ENCODE results near the gene GALNT9. TPM values are rescaled to one million over a fixed set of nuclear protein-coding genes. Genes with fewer than 3 reads are reported as not detected.
"Not testable (repeated sequence)": the region's sequence is repeated elsewhere in the genome, so short reads cannot be mapped to it uniquely, and the experiment has no call there.

The GALNT9 gene
- total RNA-seq, 8 experiments from 2014 or later: 0.40 to 23.8 (median 1.3) TPM

DNA sequence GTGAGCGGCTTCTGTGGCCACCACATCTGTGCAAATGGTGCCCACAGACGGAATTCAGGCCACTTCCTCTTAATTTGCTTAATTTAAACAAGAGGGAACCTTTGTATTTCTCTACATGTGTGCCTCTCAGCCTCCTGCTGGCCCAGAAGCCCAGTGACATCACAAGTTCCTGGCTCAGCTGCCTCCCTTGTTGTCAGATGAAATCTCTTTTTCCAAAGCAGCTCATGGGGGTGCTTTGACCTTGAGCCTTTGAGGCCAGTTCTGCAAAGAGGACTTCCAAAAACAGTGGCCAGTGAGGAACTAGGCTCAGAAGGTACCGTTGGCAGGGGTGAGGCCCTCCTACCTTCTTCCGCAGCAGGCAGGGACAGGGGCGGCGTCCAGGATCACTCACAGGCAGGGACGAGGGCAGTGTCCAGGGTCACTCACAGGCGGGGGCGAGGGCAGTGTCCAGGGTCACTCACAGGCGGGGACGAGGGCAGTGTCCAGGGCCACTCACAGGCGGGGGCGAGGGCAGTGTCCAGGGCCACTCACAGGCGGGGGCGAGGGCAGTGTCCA, 35.0 kb upstream of the GALNT9 start:
- ATAC-seq (replicated peaks in 6 of 8): no peak
- 0 to 65% methylated on average over 1 to 2 of the region's 15 CpGs; no CpG with 5 or more reads in 8 of the 10 experiments for WGBS, 10 experiments
- no peak overlapping the region for H3K4me3 ChIP-seq
- in situ Hi-C loops (cut with MboI; ENCODE audit: low pct_unique_long_range_greater_than_20kb in 2 of 9, low sequenced_read_pairs in 9 of 9, unreplicated experiment in 9 of 9): no loop called here
- no peak overlapping the region for H3K27ac ChIP-seq
- H3K4me1 ChIP-seq (replicated peaks in 1 of 2): peaks cover 13 to 19% of the 10 kb centered on the region in 2 donors

DNA sequence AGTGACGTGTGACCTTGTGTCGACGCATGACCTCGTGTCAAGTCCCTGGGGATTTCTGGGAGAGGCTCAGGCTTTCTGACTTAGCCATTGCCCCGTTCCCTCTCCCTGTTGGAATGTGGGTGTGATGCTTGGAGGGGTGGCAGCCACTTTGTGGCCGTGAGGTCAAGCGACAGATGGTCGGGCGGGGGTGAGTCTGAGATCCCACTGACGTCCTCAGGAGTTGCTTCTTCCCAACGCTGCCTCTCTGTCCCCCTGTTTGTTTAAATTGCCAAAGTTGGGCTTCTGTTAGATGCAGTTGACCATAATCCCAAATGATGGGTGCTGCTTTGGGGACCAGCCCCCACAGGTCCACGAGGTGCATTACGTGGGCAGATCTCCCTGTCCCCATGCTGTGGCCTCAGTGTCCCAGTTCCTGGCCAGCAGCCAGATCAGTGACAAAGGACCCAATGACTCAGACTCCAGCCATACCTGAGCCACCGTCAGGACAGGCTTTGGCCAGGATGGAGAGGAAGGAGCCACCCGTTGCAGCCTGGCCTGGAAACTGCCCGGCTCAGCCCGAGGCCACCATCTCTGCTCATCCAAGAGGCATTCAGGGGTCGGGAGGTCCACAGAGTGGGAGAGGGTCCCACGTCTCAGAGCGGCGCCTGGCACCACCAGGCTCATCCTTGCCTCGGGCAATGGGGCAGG, 34.4 kb upstream of the GALNT9 start:
- no peak overlapping the region for H3K4me3 ChIP-seq
- peaks cover 13 to 19% of the 10 kb centered on the region in 2 donors for H3K4me1 ChIP-seq (replicated peaks in 1 of 2)
- ATAC-seq (replicated peaks in 6 of 8): no peak
- no peak overlapping the region for H3K27ac ChIP-seq
- 20 to 91% (median 80%) methylated on average over 1 to 6 of the region's 22 CpGs; no CpG with 5 or more reads in 3 of the 10 experiments for WGBS, 10 experiments
- in situ Hi-C loops (cut with MboI; ENCODE audit: low pct_unique_long_range_greater_than_20kb in 2 of 9, low sequenced_read_pairs in 9 of 9, unreplicated experiment in 9 of 9): no loop called here

DNA sequence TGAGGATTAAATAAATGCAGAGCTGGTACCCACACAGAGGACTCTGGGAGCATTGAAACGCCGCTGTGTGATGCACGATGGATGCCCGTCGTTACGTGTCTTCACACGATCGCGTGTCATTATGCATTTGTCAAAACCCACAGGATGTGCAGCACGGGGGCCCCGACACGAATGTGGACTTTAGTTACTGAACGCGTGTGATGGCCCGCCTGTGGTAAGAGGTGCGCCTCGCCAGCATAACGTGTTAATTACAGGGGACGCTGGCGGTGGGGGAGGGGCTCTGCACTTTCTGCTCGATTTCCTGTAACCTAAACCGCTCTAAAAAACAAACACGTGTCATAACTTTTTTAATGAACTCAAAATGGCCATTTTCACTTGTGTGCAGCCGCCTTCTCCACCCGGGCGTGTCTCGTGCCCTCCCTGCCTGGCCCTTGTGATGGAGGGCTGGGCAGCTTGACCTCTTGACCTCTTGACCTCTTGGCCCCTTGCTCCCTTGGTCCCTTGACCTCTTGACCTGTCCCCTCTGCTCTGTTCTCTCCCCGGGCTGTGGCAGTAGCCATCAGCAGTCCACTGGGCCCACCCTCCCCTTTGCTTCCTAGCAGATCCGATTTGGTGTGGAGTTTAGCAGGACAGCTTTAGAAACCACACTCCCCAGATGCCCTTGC, 33.7 kb upstream of the GALNT9 start:
- no peak for ATAC-seq (replicated peaks in 6 of 8)
- H3K27ac ChIP-seq: no peak overlapping the region
- in situ Hi-C loops (cut with MboI; ENCODE audit: low pct_unique_long_range_greater_than_20kb in 2 of 9, low sequenced_read_pairs in 9 of 9, unreplicated experiment in 9 of 9): no loop called here
- WGBS, 10 experiments: 68 to 85% (median 78%) methylated on average over 1 to 22 of the region's 29 CpGs; no CpG with 5 or more reads in 1 of the 10 experiments
- peaks cover 13 to 19% of the 10 kb centered on the region in 2 donors for H3K4me1 ChIP-seq (replicated peaks in 1 of 2)
- no peak overlapping the region for H3K4me3 ChIP-seq

DNA sequence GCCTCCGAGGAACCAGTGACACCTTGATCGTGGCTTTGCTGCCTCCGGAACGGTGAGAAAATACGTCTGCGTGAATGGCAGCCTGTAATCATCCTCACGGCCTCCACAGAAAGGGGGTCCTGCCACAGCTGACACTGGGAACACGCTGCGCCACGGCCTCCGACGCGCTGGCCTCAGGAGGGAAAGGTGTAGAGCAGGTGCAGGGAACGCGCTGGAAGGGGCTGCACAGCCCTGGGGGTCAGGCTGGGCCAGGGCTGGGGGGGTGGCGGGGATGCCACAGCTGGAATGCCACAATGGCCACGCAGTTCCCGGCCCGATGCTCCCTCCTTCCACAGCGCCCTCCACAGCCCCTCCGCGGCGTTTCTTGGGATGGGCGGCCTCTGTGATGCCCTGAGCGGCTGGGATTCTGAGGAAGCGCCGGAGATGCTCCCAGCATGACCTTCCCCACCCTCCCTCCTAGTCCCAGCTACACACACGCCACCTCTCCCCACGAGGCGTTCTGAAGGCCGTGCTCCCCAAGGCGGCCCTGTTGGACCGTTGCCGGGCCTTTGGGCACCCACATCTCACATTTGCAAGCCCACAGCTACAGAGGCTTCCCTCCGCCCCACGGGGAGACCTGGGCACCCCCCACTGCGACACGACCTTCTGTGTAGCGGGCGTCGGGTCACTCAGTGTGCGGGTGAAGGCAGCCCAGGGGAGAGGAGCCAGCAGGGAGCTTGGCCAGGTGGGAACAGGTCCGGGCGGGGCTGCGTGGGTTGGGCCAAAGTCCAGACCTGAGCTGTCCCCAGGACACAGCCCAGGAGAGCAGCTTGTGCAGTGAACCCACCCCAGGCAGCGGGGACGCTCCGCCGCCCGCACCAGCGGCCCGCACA, 31.8 kb upstream of the GALNT9 start:
- no peak for ATAC-seq (replicated peaks in 6 of 8)
- in situ Hi-C loops (cut with MboI; ENCODE audit: low pct_unique_long_range_greater_than_20kb in 2 of 9, low sequenced_read_pairs in 9 of 9, unreplicated experiment in 9 of 9): no loop called here
- WGBS, 10 experiments: 100% methylated on average over 1 of the region's 52 CpGs; no CpG with 5 or more reads in 9 of the 10 experiments
- Histone ChIP-seq H3K4me1 (replicated peaks in 1 of 2) (peaks cover 2 to 18% of the 10 kb centered on the region in 2 donors), H3K4me3 (no peak overlapping the region), H3K27ac (peak overlapping the region in 1 of 2 donors; percentile 32)

DNA sequence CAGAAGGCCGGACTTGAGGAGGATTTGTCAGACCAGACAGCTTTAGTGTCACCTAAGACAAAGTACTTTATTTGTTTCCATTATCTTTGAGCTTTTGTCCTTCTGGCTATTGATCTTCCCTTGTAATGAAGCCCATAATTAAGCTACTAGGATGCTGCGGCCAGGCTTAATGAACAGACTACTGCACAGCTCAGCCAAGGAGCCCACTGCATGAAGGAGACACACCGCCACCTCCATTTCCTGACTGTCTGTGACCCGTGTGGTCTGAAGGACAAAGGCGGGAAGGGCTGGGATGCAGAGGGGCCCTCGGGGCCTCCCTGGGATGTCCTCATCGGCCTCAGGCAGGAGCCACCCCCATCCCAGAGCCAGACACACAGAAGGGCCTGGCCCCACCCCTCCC, 31.0 kb upstream of the GALNT9 start:
- no peak overlapping the region for H3K4me3 ChIP-seq
- WGBS, 10 experiments: 30 to 89% (median 51%) methylated on average over 1 to 6 of the region's 7 CpGs; no CpG with 5 or more reads in 3 of the 10 experiments
- H3K27ac ChIP-seq: peak overlapping the region in 1 of 2 donors; percentile 32
- peak in 5 of 8 experiments; percentile 23 to 69 (median 44) for ATAC-seq (replicated peaks in 6 of 8)
- peaks cover 0 to 16% of the 10 kb centered on the region in 2 donors for H3K4me1 ChIP-seq (replicated peaks in 1 of 2)
- in situ Hi-C loops (cut with MboI; ENCODE audit: low pct_unique_long_range_greater_than_20kb in 2 of 9, low sequenced_read_pairs in 9 of 9, unreplicated experiment in 9 of 9): no loop called here

DNA sequence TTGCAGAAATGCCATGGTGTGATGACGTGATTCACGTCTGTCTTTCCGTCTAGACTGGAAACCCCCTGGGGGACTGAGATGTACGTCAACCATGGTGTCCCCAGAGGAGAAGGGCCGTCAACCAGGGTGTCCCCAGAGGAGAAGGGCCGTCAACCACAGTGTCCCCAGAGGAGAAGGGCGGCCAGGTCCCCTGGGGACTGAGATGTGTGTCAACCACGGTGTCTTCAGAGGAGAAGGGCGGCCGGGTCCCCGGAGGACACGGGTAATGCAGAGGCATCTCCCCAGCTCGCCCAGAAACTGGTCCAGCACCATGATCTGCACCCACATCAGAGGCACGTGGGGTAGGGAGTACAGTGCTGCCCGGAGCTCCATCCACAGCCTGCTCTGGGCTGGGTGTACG, 30.6 kb upstream of the GALNT9 start:
- Histone ChIP-seq H3K4me3 (no peak overlapping the region), H3K27ac (no peak overlapping the region), H3K4me1 (replicated peaks in 1 of 2) (peaks cover 0 to 16% of the 10 kb centered on the region in 2 donors)
- in situ Hi-C loops (cut with MboI; ENCODE audit: low pct_unique_long_range_greater_than_20kb in 2 of 9, low sequenced_read_pairs in 9 of 9, unreplicated experiment in 9 of 9): no loop called here
- WGBS, 10 experiments: 0 to 89% (median 60%) methylated on average over 1 to 4 of the region's 16 CpGs; no CpG with 5 or more reads in 4 of the 10 experiments
- ATAC-seq (replicated peaks in 6 of 8): no peak

DNA sequence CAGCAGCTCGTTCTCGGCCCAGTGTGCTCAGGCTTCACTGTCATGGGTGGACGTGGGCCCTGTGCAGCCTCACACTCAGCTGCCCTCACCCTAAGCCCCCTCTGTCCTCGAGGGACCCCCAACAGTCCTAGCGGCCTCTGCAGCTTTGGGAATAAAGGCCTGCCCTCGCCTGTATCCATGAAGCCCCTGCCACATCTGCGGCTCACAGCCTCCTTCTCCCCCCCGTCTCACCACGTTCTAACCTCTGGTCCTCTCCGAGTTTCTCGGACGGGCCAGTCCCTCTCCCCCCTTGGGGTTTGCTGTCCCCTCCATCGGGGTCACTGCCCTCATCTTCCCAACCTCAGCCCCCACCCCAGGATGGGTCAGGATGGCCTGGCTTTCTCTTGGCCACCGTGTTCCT, 30.2 kb upstream of the GALNT9 start:
- ATAC-seq (replicated peaks in 6 of 8): no peak
- in situ Hi-C loops (cut with MboI; ENCODE audit: low pct_unique_long_range_greater_than_20kb in 2 of 9, low sequenced_read_pairs in 9 of 9, unreplicated experiment in 9 of 9): no loop called here
- Histone ChIP-seq H3K4me1 (replicated peaks in 1 of 2) (peaks cover 0 to 16% of the 10 kb centered on the region in 2 donors), H3K27ac (no peak overlapping the region), H3K4me3 (no peak overlapping the region)
- 90% methylated on average over 2 of the region's 14 CpGs; no CpG with 5 or more reads in 9 of the 10 experiments for WGBS, 10 experiments

DNA sequence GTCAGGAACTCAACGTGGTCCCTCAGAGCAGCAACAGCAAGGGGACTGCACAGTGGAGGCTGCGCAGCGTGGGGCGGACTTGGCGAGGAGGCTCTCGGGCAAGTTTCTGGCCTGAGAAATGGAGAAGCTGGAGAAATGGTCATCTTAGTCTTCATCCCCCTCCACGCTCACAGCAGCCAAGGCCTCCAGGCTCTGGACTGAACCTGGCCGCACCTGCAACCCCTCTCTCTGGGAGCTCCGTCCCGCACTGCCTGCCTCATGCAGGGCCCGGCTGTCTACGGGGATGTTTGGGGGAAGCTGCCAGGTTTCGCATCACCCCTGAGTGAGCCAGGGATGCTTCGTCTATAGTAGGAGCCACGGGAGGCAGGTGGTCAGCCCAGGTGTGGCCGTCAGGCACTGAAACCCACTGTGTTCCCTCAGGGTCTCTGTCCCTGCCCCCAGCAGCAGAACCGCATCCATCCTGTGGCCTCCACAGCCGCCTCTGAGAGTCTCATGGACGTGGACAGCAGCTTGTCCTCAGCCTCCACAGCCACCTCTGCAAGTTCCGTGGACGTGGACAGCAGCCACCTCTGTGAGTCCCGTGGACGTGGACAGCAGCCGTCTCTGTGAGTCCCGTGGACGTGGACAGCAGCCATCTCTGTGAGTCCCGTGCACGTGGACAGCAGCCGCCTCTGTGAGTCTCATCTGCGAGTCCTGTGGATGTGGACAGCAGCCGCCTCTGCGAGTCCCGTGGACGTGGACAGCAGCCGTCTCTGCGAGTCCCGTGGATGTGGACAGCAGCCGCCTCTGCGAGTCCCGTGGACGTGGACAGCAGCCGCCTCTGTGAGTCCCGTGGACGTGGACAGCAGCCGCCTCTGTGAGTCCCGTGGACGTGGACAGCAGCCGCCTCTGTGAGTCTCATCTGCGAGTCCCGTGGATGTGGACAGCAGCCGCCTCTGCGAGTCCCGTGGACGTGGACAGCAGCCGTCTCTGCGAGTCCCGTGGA, 29.1 kb upstream of the GALNT9 start:
- peaks cover 0 to 22% of the 10 kb centered on the region in 2 donors for H3K4me1 ChIP-seq (replicated peaks in 1 of 2)
- H3K4me3 ChIP-seq; in situ Hi-C loops (cut with MboI; ENCODE audit: low pct_unique_long_range_greater_than_20kb in 2 of 9, low sequenced_read_pairs in 9 of 9, unreplicated experiment in 9 of 9); ATAC-seq (replicated peaks in 6 of 8); H3K27ac ChIP-seq: not testable (repeated sequence)
- 76 to 100% (median 82%) methylated on average over 1 to 14 of the region's 57 CpGs; no CpG with 5 or more reads in 5 of the 10 experiments for WGBS, 10 experiments

DNA sequence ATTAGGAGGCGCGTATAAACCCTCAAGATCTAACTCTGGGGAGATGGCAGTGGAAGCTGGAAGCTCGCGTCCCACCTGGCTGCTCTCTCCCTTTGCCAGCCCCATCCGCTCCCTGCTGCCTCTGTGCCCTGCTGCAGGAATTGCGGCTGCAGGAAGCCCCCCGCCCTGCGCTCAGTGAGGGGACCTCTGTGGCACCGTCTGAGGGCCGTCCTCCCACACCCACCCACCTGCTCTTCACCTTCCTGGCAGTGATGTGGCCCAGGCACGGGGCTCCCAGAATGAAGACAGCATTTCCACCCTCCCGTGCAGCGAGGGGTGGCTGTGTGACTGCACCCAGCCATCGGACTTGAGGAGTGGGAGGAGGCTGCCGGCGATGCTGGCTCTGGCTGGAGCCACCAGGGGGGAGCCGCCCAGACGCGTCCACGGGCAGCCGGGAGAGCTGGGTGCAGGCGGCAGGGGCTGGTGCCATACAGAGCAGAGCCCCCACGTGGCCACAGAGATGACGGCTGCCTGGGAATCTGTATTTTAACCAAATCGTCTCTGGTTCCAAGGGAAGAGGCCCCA, 28.3 kb upstream of the GALNT9 start:
- H3K4me1 ChIP-seq (replicated peaks in 1 of 2): peaks cover 0 to 24% of the 10 kb centered on the region in 2 donors
- in situ Hi-C loops (cut with MboI; ENCODE audit: low pct_unique_long_range_greater_than_20kb in 2 of 9, low sequenced_read_pairs in 9 of 9, unreplicated experiment in 9 of 9): no loop called here
- H3K27ac ChIP-seq: no peak overlapping the region
- ATAC-seq (replicated peaks in 6 of 8): no peak
- WGBS, 10 experiments: 15 to 100% (median 45%) methylated on average over 1 to 10 of the region's 25 CpGs; no CpG with 5 or more reads in 4 of the 10 experiments
- H3K4me3 ChIP-seq: no peak overlapping the region

DNA sequence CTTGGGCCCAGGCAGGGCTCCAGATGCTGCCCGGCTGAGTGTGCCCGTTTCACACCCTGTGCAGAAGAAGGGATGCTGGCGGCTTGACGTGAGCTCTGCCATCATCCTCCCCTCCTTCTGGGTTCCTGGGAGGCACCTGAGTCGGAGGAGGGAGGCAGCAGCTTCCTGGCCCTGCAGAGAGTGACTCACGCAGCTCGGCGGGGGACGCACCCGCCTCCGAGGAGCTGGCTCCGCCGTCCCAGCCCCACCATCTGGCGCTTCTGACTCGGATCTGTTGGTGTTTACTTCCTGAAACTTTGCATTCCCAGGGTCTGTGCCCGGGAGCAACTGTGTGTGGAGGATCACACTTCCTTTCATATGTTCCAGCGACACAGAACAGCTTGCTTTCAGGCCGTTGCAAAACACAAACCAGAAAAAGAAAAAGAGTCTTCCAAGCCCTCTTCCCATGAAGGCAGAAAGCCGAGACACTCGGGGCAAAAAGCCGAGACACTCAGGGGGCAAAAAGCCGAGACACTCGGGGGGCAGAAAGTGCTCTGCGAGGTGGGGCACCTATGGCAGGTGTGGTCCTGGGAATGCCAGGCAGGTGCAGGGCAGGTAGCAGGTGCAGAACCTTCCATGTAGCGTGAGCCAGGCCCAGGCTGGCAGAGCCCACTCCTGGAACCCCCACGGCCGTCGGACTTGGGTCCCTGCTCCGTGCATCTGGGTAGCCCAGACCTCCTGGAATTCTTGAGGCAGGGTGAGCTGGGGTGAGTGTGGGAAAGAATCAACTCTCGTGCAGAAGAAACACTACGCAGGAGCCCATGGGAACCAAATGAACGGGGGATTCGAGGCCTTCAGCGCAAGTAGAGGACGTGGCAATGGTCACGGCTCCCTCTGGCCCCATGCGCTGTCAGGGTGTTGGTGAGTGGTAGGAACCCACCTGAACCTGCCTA, 27.6 kb upstream of the GALNT9 start:
- peak; percentile 79 to 100 (median 88) for ATAC-seq (replicated peaks in 6 of 8)
- Histone ChIP-seq H3K4me1 (replicated peaks in 1 of 2) (peaks cover 0 to 24% of the 10 kb centered on the region in 2 donors), H3K4me3 (no peak overlapping the region), H3K27ac (no peak overlapping the region)
- WGBS, 10 experiments: 0 to 49% (median 13%) methylated on average over 1 to 21 of the region's 37 CpGs; no CpG with 5 or more reads in 3 of the 10 experiments
- in situ Hi-C loops (cut with MboI; ENCODE audit: low pct_unique_long_range_greater_than_20kb in 2 of 9, low sequenced_read_pairs in 9 of 9, unreplicated experiment in 9 of 9): no loop called here
